Endodermal cell (in vitro differentiated cells): ENCODE measurements around the gene HYDIN. TPM values are rescaled to one million over a fixed set of nuclear protein-coding genes. Genes with fewer than 3 reads are reported as not detected.

Experiments used
- DNase-seq: peaks from one replicate; pipeline ENCODE4 v3.0.0-alpha.2; 2017
- H3K27ac ChIP-seq: 2 replicates; pipeline ENCODE4 v1.5.1; 2013; ENCODE audit warnings: mild to moderate bottlenecking, low read depth, low read length, moderate library complexity
- H3K27me3 ChIP-seq: 2 replicates; pipeline ENCODE4 v1.6.1; 2013; ENCODE audit warnings: mild to moderate bottlenecking, low read length, moderate library complexity; ENCODE audit not compliant: insufficient read depth, control insufficient read depth, poor library complexity, severe bottlenecking
- H3K36me3 ChIP-seq: 2 replicates; pipeline ENCODE4 v1.7.0; 2013; ENCODE audit warnings: mild to moderate bottlenecking, low read length, moderate library complexity; ENCODE audit not compliant: control insufficient read depth, insufficient read depth
- H3K4me1 ChIP-seq: one replicate; pipeline ENCODE4 v1.7.0; 2013; ENCODE audit warnings: low read length; ENCODE audit not compliant: control insufficient read depth, insufficient read depth
- H3K4me3 ChIP-seq: 2 replicates; pipeline ENCODE4 v1.5.1; 2013; ENCODE audit warnings: mild to moderate bottlenecking, low read length, moderate library complexity
- H3K9ac ChIP-seq: 2 replicates; pipeline ENCODE4 v1.6.1; 2013; ENCODE audit warnings: mild to moderate bottlenecking, low read length, moderate library complexity; ENCODE audit not compliant: poor library complexity, severe bottlenecking; ENCODE audit errors: extremely low read depth
- H3K9me3 ChIP-seq: 2 replicates; pipeline ENCODE4 v1.6.1; 2013; ENCODE audit warnings: mild to moderate bottlenecking, low read length, moderate library complexity; ENCODE audit not compliant: control insufficient read depth
- H3K27ac Mint-ChIP-seq: 2 replicates; pipeline ENCODE4 v1.8.0; 2020; ENCODE audit warnings: mixed read lengths
- H3K27me3 Mint-ChIP-seq: 2 replicates; pipeline ENCODE4 v1.8.0; 2021; ENCODE audit warnings: mild to moderate bottlenecking, mixed read lengths; ENCODE audit not compliant: insufficient read depth
- H3K36me3 Mint-ChIP-seq: 2 replicates; pipeline ENCODE4 v1.8.0; 2020; ENCODE audit warnings: low read depth, mixed read lengths
- H3K4me1 Mint-ChIP-seq: 2 replicates; pipeline ENCODE4 v1.8.0; 2020; ENCODE audit warnings: mixed read lengths
- H3K4me3 Mint-ChIP-seq: 2 replicates; pipeline ENCODE4 v1.8.0; 2020; ENCODE audit warnings: mild to moderate bottlenecking, moderate library complexity, mixed read lengths
- H3K9me3 Mint-ChIP-seq: 2 replicates; pipeline ENCODE4 v1.8.0; 2020; ENCODE audit warnings: mild to moderate bottlenecking, mixed read lengths
- CTCF ChIP-seq: fragments of 200-600 bp; sonication (generic); conservative IDR thresholded peaks from 2 replicates; pipeline ENCODE4 v1.5.0; 2021; ENCODE audit warnings: antibody characterized with exemption, mild to moderate bottlenecking
- WGBS, 2 experiments: methylation state at CpG; one replicate each; pipeline versions ENCODE4 v1.1.5 to v1.1.7; 2013; ENCODE audit warnings: missing lambda C conversion rate in 2 of 2, mixed read lengths in 1 of 2; ENCODE audit not compliant: insufficient coverage in 1 of 2, insufficient read length in 1 of 2; 5-methylcytosine and 5-hydroxymethylcytosine counted together
- total RNA-seq, 2 donors: library from RNA; stranded (reverse); fragmentation: NEBNext Ultra II Directional in 1 of 2; extraction: Animal tissue kit (Norgen Biotek cat#: 25700) in 1 of 2; gene quantifications; 2 replicates in 1 of 2; 3 replicates in 1 of 2; pipeline ENCODE4 v1.2.1, GENCODE V29; 2021

The HYDIN gene
- total RNA-seq, 2 donors from 2014 or later: 6.4 to 7.7 TPM

GRCh38 chr16:70777496-70777895 is 453.0 kb downstream of the HYDIN start:
- H3K9me3 Mint-ChIP-seq: peaks cover 5% of the 10 kb centered on the region
- peaks cover 58% of the 10 kb centered on the region for H3K36me3 Mint-ChIP-seq
- no peak overlapping the region for H3K27ac ChIP-seq
- no peak overlapping the region for H3K4me3 Mint-ChIP-seq
- WGBS, 2 experiments: 94 to 96% methylated on average over 4 to 9 of the region's 9 CpGs
- no peaks in the 10 kb centered on the region for H3K4me1 Mint-ChIP-seq
- no peaks in the 10 kb centered on the region for H3K4me1 ChIP-seq
- no peaks in the 10 kb centered on the region for H3K27me3 Mint-ChIP-seq
- peaks cover 55% of the 10 kb centered on the region for H3K36me3 ChIP-seq
- TF ChIP-seq CTCF: no peak
- no peak overlapping the region for H3K27ac Mint-ChIP-seq
- H3K27me3 ChIP-seq: no peaks in the 10 kb centered on the region
- no peak for DNase-seq
- no peak overlapping the region for H3K9ac ChIP-seq
- H3K9me3 ChIP-seq: peaks cover 8% of the 10 kb centered on the region
- no peak overlapping the region for H3K4me3 ChIP-seq

DNA sequence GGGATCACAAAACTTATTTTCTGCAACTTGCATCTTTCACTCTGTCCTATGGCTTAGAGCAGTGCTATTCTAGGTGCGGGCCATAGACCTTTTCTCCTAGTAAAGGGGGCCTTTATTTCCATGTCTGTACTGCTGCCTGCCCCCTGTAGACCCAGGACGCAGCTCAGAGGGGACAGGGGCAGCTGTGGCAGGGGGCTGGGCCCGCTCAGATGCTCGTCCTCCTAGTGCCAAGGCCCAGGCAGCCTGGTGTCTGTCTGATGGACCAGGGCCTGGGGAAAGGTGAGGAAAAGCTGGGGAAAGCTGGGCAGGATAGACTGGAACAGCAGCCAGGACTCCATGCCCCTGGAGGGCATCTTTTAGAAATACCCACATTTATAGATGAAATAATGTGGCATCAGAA is 455.1 kb downstream of the HYDIN start:
- no peak for TF ChIP-seq CTCF
- Histone ChIP-seq H3K4me3 (no peak overlapping the region), H3K27me3 (no peaks in the 10 kb centered on the region), H3K27ac (no peak overlapping the region), H3K36me3 (peaks cover 40% of the 10 kb centered on the region), H3K9me3 (no peaks in the 10 kb centered on the region), H3K9ac (no peak overlapping the region), H3K4me1 (no peaks in the 10 kb centered on the region)
- Mint-ChIP-seq H3K4me1 (no peaks in the 10 kb centered on the region), H3K4me3 (no peak overlapping the region), H3K36me3 (peaks cover 40% of the 10 kb centered on the region), H3K27me3 (no peaks in the 10 kb centered on the region), H3K9me3 (no peaks in the 10 kb centered on the region), H3K27ac (no peak overlapping the region)
- no peak for DNase-seq
- 93 to 96% methylated on average over 3 to 4 of the region's 4 CpGs for WGBS, 2 experiments

DNA sequence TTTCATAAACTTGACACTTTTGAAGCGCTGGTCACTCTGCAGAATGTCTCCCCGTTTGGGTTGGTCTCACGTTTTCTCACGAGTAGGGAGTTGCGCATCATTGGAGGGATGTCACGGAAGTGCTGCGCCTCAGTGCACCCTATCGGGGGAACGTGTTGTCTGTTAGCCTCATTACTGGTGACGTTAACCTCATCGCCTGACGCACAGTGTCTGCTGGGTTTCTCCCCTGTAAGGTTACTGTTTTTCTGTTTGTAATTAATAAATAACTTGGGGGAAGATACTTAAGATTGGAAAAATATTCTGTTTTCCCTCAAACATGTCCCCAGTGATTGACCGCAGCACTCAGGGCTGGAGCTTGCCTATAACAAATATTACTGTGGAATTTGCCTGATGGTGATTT is 456.3 kb downstream of the HYDIN start:
- DNase-seq: no peak
- Mint-ChIP-seq H3K4me3 (no peak overlapping the region), H3K27me3 (no peaks in the 10 kb centered on the region), H3K9me3 (no peaks in the 10 kb centered on the region), H3K36me3 (peaks cover 41% of the 10 kb centered on the region), H3K4me1 (no peaks in the 10 kb centered on the region), H3K27ac (no peak overlapping the region)
- 94 to 98% methylated on average over 13 of the region's 13 CpGs for WGBS, 2 experiments
- TF ChIP-seq CTCF: no peak
- Histone ChIP-seq H3K9ac (no peak overlapping the region), H3K27ac (no peak overlapping the region), H3K4me1 (no peaks in the 10 kb centered on the region), H3K9me3 (no peaks in the 10 kb centered on the region), H3K27me3 (no peaks in the 10 kb centered on the region), H3K36me3 (peaks cover 38% of the 10 kb centered on the region), H3K4me3 (no peak overlapping the region)
